ENCODE measurements around the gene PTOV1. TPM values are rescaled to one million over a fixed set of nuclear protein-coding genes. Genes with fewer than 3 reads are reported as not detected.

Gene PTOV1
- total RNA-seq, 4 donors from 2014 or later: 62.3 to 203 (median 66.8) TPM

DNA sequence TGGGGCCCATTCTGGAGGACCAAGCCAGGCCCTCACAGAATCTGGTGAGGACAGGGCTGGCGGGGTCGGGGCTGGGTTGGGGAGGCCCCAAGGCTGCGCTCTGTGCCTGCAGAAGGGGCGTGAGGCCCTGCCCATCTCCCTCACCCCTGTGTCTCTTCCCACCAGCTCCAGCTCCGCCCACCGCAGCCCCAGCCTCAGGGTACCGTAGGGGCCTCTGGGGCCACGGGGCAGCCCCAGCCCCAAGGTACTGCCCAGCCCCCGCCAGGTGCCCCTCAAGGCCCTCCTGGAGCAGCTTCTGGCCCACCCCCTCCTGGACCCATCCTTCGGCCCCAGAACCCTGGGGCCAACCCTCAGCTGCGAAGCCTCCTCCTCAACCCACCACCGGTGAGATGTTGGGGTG lies 15.4 kb upstream of the PTOV1 start:
- Histone ChIP-seq H3K9me3 (no peaks in the 10 kb centered on the region), H3K27ac (no peak overlapping the region), H3K4me3 (no peak overlapping the region), H3K4me1 (no peaks in the 10 kb centered on the region), H3K36me3 (peaks cover 0 to 32% (median 10%) of the 10 kb centered on the region in 4 donors), H3K27me3 (no peaks in the 10 kb centered on the region)
- TF ChIP-seq POLR2A (IDR thresholded peaks at IDR 0.05) (no peak), CTCF (IDR thresholded peaks at IDR 0.05) (no peak), POLR2AphosphoS5 (IDR thresholded peaks at IDR 0.05) (no peak), EP300 (IDR thresholded peaks at IDR 0.05; ENCODE audit: low read depth) (no peak)
- DNase-seq: no peak
- intact Hi-C loops (cut with DNase I; ENCODE audit: low total_unique reads): no loop called here
- WGBS, 2 donors (ENCODE audit: low coverage in 1 of 2): 89% methylated on average over 12 of the region's 12 CpGs; no CpG with 5 or more reads in 1 of the 2 donors
- in situ Hi-C loops (cut with MboI; ENCODE audit: low pct_ligation_motif_present in 1 of 4, low pct_unique_long_range_greater_than_20kb in 1 of 4, low sequenced_read_pairs in 3 of 4): no loop called here

DNA sequence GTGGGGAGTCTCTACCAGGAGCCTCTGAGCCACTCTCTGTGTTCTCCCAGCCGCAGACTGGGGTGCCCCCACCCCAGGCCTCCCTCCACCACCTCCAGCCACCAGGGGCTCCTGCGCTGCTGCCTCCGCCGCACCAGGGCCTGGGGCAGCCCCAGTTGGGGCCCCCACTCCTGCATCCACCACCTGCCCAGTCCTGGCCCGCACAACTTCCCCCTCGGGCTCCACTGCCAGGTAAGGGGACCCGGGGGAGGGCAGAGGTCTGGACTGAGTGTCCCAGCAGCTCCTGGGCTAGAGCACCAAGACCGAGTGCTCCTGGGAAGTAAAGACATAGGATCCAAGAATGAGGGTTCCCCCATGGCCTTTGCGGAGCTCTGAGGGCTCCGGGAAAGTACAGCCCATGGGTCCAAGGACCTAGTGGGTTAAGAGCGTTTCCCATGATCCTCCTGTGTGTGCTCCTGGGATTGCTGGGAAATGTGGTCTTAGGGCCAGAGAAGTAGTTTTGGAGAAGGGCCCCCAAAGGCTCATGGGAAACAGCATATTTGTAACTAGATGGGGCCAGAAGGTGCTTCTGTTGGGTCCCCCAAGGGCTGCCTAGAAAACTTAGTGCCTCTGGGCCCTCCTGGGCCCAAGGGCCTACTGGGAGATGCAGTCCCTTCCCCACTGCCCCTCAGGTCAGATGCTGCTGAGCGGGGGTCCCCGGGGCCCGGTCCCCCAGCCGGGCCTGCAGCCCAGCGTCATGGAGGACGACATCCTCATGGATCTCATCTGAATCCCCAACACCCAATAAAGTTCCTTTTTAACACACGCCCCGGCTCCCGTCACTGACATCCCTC lies 14.6 kb upstream of the PTOV1 start:
- in situ Hi-C loops (cut with MboI; ENCODE audit: low pct_ligation_motif_present in 1 of 4, low pct_unique_long_range_greater_than_20kb in 1 of 4, low sequenced_read_pairs in 3 of 4): no loop called here
- Histone ChIP-seq H3K4me1 (no peaks in the 10 kb centered on the region), H3K27me3 (no peaks in the 10 kb centered on the region), H3K9me3 (no peaks in the 10 kb centered on the region), H3K36me3 (peaks cover 0 to 28% (median 9%) of the 10 kb centered on the region in 4 donors), H3K4me3 (no peak overlapping the region), H3K27ac (no peak overlapping the region)
- no peak for TF ChIP-seq CTCF (IDR thresholded peaks at IDR 0.05)
- TF ChIP-seq POLR2AphosphoS5 (IDR thresholded peaks at IDR 0.05): no peak
- no peak for TF ChIP-seq EP300 (IDR thresholded peaks at IDR 0.05; ENCODE audit: low read depth)
- no peak for TF ChIP-seq POLR2A (IDR thresholded peaks at IDR 0.05)
- 95 to 98% methylated on average over 4 to 16 of the region's 20 CpGs for WGBS, 2 donors (ENCODE audit: low coverage in 1 of 2)
- no peak for DNase-seq
- intact Hi-C loops (cut with DNase I; ENCODE audit: low total_unique reads): no loop called here

GRCh38 chr19:49837009-49837310 lies 14.0 kb upstream of the PTOV1 start:
- no peaks in the 10 kb centered on the region for H3K4me1 ChIP-seq
- no peak overlapping the region for H3K27ac ChIP-seq
- in situ Hi-C loops (cut with MboI; ENCODE audit: low pct_ligation_motif_present in 1 of 4, low pct_unique_long_range_greater_than_20kb in 1 of 4, low sequenced_read_pairs in 3 of 4) (no loop called here), intact Hi-C loops (cut with DNase I; ENCODE audit: low total_unique reads) (no loop called here)
- DNase-seq: no peak
- H3K27me3 ChIP-seq: no peaks in the 10 kb centered on the region
- 96 to 100% methylated on average over 1 to 5 of the region's 5 CpGs for WGBS, 2 donors (ENCODE audit: low coverage in 1 of 2)
- TF ChIP-seq CTCF (IDR thresholded peaks at IDR 0.05) (no peak), EP300 (IDR thresholded peaks at IDR 0.05; ENCODE audit: low read depth) (no peak), POLR2A (IDR thresholded peaks at IDR 0.05) (no peak), POLR2AphosphoS5 (IDR thresholded peaks at IDR 0.05) (no peak)
- H3K4me3 ChIP-seq: no peak overlapping the region
- H3K9me3 ChIP-seq: no peaks in the 10 kb centered on the region
- peaks cover 0 to 23% (median 7%) of the 10 kb centered on the region in 4 donors for H3K36me3 ChIP-seq

DNA sequence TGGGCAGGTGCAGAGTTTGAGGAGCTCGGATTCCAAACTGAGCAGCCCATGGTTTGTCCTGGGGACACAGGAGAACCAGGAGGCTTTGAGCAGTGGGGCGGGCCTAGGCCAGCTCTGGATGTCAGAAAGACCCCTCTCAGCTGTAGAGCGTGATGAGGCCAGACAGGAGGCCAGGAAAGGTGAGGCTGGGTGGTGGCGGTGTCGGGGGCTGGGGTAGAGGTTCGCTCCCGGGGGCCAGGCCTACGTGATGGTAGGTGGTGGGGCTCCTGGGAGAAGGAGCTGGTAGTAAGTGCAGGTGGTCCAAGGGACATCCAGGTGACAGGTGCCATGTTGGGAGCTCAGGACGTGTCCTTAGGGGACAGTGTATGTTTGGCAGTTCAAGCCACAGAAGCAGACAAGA lies 13.5 kb upstream of the PTOV1 start:
- in situ Hi-C loops (cut with MboI; ENCODE audit: low pct_ligation_motif_present in 1 of 4, low pct_unique_long_range_greater_than_20kb in 1 of 4, low sequenced_read_pairs in 3 of 4): no loop called here
- no peaks in the 10 kb centered on the region for H3K9me3 ChIP-seq

More for the DNA sequence above, 13.5 kb upstream of the PTOV1 start:
- TF ChIP-seq EP300 (IDR thresholded peaks at IDR 0.05; ENCODE audit: low read depth) (no peak), CTCF (IDR thresholded peaks at IDR 0.05) (no peak), POLR2A (IDR thresholded peaks at IDR 0.05) (no peak)
- no peaks in the 10 kb centered on the region for H3K27me3 ChIP-seq
- intact Hi-C loops (cut with DNase I; ENCODE audit: low total_unique reads): no loop called here
- H3K36me3 ChIP-seq: peaks cover 0 to 18% (median 7%) of the 10 kb centered on the region in 4 donors
- no peak for DNase-seq
- H3K4me1 ChIP-seq: no peaks in the 10 kb centered on the region
- H3K27ac ChIP-seq: no peak overlapping the region
- no peak overlapping the region for H3K4me3 ChIP-seq
- 96% methylated on average over 9 of the region's 9 CpGs; no CpG with 5 or more reads in 1 of the 2 donors for WGBS, 2 donors (ENCODE audit: low coverage in 1 of 2)

Measured in transverse colon (tissue), 4 donors.